ENCODE data around the gene MEGF8.
"Not testable (repeated sequence)": the region's sequence is repeated elsewhere in the genome, so short reads cannot be mapped to it uniquely, and the experiment has no call there.

The MEGF8 gene

DNA sequence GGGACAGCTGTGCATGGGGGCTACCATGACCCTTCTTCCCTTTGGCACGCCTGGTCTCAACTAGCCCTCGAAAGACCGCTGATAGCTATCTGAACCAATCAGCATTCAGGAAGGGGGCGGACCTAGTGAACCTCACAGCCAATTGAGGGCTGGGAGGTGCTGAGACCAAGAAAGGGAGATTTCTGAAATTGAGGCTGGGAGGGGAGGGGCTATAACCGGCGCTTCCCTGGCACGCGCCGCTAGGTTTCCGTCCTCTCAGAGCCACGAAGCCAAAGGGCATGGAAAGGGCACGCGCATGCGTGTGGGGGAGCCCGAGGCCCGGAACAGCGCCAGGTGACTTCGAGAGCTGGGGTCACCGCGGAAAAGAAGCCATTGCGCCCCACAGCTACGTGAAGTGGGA lies 18.8 kb upstream of the MEGF8 start:
- peak; percentile 41 for DNase-seq

DNA sequence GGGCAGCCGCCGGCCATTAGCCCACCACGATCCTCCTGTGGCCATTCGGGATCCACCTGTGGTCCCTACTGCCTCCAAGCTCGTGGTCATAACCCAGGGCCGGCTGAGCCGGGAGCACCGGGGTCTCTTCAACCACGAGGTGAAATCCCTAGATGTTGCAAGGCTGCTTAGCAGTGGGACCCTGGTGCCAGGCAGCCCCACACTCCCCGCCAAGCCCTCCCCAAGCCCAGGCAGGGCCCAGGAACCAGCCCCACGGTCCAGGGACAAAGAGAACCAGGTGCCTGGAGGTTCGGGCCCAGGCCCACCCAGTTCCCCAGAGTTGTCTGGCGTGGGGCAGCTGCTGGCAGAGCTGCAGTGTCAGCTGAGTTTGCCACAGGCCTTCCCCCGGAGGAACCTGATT lies 15.7 kb upstream of the MEGF8 start:
- no peak for DNase-seq

DNA sequence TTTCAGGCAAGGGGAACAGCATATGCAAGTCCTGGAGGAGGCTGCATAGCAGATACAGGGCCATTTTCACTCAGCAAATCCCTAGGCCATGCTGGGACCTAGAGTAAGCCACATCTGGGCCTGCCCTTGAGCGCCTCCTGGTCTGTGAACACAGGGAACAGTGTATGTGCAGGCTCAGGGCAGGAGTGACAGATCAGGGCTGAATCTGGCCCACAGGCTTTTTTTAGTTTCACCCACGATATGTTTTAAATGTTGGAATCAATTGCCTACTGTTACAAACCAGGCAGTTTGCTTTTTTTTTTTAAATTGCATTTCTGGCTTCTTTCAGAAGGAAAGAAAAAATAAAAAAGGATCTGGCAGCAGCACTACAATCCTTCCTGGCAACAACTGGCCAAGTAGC lies 13.8 kb upstream of the MEGF8 start:
- DNase-seq = no peak

DNA sequence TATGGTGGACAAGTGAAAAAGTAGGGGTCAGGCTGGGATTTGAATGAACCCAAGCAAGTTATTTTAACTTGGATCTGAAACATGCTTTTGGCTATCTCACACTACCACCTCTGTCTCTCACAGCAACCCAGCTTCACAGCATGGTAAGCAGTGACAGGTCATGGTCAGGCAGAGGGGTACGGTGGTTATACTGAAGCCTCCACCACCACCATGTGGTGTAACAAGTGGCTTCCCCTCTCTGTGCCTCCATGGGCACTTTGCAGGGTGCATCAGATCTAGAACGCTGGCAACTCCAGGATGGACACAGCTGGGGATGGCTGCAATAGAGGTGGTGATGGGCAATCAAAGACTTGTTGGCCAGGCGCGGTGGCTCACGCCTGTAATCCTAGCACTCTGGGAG lies 13.1 kb upstream of the MEGF8 start:
- no peak for DNase-seq

DNA sequence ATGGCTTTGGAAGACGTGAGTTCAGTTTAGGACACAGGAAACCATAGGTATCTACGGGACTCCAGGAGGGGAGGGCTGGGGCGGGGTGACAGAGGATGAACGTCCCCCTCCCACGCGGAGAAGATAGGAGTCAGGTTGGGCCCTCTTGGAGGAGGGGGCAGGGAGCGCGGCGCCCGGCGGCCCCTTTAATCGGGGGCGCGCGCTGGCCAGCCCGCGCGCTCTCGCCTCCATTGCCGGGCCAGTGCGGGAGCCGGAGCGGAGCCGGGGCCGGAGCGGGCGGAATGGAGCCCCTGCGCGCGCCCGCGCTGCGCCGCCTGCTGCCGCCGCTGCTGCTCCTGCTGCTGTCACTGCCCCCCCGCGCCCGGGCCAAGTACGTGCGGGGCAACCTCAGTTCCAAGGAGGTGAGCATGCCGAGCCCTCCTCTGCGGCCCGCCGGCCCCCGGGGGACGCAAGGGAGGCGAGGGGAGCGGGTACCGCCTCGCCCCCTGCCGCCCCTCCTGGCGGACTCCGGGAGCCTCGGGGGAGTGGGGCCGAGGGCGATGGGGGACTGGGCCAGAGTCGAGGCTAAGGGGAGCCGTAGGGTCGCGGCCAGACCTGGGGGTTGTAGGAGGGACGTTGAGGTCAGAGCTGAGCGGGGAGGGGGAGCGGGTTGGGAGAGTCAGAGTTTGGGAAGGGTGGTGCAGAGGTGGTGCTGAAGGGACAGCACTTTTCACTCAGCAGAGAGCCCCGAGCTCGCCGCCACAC lies 12.2 kb upstream of the MEGF8 start, which contains the start of gene TMEM145:
TSS of gene TMEM145 (plus strand) at position 214 of the 744 bp plus-strand sequence. CDS start at position 282, 68 bp downstream.
- peak; percentile 31 for DNase-seq

DNA sequence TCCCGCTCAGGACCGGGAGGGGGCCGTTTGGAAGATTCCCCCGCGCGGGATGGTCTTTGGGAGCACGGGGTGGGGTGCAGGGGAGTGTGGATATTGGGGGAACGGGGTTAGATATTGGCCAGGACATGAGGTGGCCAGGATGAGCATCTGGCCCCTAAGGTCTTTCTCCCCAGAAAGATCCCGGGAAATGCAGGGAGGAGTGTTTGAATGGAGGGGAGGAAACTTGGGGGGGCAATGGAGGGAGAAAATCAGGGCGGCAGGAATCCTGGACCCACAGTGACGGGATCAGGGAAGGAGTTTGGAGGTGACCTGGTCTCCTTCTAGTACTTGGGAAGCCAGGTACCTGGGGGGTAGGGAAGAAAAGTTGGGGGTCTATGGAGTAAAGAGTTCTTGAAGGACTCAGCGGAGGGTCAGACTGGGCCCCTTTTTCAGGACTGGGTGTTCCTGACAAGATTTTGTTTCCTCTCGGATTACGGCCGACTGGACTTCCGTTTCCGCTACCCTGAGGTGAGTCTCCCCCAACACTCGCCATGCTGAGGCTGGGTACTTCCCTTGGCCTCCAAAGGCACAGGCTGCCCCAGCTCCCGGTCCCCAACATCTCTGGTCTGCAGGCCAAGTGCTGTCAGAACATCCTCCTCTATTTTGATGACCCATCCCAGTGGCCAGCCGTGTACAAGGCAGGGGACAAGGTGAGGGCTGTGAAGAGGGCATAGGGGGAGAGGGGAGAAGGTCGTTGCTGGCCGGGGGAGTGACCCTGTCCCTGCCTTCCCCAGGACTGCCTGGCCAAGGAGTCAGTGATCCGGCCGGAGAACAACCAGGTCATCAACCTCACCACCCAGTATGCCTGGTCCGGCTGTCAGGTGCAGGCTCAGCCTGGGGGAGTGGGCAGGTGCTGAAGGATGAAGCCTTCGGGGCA lies 11.3 kb upstream of the MEGF8 start:
- DNase-seq = no peak

DNA sequence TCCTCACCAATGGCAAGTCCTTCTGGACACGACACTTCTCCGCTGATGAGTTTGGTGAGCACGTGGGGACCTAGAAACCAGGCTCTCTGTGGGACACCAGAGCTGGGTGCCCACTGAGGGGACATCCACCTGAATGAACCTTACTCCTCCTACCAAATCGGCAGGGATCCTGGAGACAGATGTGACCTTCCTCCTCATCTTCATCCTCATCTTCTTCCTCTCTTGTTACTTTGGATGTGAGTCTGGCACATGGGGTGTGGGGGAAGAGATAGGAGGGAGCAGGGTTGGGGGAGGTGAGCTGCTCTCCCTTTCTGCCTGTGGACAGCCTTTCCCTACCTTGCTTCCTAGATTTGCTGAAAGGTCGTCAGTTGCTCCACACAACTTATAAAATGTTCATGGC lies 10.4 kb upstream of the MEGF8 start:
- DNase-seq = no peak

DNA sequence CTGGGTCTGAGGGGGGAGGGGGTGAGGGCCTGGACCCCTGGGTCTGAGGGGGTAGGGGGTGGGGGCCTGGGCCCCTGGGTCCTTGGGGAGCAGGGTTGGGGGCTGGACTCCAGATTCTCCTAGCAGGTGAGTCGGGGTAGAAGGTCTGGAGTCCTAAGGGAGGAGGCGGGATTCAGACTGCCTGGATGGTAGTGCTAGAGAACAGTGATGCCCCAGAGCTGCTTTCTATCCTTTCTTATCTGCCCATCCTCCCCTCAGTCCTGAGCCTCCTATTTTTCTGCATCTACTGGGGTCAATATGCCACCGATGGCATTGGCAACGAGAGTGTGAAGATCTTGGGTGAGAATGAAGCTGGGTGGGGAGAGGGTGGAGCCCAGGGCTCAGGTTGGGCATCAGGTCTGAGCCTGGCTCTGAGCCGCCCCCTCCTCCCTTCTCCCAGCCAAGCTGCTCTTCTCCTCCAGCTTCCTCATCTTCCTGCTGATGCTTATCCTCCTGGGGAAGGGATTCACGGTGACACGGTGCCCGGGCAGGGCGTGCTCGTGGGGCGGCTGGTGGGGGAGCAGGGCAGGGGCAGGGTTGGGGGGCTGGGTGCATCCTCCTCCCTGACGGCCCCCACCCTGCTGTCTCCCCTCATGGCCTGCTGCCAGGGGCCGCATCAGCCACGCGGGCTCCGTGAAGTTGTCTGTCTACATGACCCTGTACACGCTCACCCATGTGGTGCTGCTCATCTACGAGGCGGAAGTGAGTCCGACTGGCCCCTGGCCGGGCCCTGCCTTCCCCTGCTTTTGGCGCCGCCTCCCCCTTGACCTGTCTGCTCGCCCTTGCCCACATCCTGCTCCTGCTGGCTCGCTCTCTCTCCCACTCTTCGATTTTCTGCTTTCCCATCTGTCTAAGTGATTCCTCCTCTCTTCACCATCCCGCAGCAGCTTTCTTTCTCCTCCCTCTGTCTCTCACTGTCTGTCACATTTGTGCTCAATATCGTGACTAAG lies 8.9 kb upstream of the MEGF8 start:
- no peak for DNase-seq

DNA sequence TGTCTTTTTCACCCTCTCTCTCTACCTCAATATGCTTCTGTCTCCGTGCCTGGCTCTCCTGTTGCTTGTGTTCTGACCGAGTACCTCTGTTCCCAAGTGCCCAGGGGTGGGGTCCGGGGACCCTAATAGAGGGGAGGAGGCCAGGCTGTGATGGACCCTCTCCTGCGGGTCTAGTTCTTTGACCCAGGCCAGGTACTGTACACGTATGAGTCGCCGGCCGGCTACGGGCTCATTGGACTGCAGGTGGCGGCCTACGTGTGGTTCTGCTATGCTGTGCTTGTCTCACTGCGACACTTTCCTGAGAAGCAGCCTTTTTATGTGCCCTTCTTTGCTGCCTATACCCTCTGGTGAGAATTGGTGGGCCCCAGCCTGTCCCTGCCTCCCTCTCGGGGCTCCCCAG lies 7.9 kb upstream of the MEGF8 start:
- no peak for DNase-seq

DNA sequence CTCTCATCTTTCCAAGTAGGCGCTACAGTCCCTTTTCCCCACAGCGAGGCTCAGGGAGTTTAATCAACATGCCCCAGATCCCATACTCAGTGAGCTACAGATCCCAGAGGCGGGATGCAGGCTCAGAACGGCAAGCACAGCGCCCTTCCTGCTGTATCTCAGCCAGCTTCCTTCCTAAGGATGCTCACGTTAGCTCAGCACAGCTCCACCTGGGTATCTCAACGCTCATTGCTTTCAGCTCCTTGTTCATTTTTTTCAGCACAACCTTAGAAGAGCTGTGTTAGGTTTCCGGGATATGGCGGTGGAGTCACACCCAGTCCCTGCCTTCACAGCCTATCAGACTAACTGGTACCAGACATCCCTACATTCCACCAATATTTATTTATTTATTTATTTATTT lies 3.1 kb upstream of the MEGF8 start:
- DNase-seq = no peak

DNA sequence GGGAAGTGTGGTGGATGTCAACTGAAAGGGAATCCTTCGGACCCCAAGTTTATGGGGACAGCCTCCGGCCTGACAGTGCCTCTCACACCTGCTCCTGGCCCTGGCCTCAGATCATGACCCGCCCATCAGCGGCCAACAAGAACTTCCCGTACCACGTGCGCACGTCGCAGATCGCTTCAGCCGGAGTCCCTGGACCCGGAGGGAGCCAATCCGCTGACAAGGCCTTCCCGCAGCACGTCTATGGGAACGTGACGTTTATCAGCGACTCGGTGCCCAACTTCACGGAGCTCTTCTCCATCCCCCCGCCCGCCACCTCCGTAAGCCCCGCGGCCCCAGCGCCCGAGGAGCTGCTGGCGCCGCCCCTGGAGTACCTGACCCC lies 2.0 kb upstream of the MEGF8 start:
- DNase-seq = no peak

DNA sequence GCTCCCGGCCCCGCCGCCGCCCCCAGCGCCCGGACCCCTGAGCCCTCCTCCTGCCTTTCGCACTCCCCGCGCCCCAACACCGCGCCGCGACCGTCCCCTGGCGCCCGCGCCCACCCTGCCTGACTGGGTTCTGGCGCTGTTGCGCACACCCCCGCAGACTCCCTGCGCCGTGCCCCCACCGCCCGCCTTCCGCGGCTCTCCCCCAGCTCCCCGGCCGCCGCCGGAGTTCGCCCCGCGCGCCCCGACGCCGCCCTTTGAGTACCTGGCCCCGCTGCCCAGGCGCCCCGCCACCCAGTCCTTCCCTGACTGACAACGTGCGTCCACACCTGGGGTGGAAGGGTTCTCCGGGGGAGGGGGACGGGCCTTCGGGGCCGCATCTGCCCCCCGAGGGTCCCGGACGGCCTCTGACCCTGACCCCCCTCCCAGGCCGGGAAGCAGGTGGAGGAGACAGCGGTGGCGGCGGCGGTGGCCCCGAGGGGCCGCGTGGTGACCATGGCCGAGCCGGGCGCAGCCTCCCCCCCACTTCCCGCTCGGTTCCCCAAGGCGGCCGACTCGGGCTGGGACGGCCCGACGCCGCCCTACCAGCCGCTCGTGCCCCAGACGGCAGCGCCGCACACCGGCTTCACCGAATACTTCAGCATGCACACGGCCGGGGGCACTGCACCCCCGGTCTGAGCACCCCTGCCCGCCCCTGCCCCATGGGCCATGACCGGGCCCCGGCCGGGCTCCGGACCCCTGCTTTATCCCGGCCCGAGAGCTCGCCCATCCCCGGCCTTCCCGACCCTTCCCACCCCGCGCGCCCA lies 1.4 kb upstream of the MEGF8 start:
- DNase-seq = peak; percentile 33

DNA sequence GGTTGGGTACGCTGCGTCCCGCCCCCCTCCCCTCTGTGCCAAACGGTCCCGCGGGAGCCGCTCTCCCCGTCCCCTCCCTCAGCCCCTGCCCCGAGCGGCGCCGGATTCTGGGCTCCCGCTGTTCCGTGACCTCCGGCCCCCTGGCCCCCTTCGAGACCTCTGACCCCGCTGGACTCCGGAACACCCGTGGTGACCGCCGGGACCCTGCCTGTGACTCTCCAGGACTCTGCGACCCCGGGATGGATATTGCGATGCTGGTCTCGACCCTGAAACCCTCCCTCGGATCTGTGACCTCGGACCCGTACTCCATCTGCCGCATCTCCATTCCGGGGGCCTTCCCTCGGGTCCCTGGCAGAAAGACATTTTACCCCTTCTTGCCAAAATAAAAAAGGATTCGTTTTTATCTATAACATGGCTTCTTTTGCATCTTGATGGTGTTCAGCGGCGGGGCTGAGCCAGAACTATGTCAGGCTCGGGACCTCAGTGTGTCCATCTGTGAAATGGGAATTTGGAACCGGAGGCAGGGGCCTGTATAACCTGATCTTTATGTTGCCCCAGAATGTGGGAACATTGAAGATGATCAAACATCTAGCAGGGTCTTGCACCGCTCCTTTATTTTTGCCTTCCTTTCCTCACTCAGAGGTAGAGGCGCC lies 654 bp upstream of the MEGF8 start:
- no peak for DNase-seq

DNA sequence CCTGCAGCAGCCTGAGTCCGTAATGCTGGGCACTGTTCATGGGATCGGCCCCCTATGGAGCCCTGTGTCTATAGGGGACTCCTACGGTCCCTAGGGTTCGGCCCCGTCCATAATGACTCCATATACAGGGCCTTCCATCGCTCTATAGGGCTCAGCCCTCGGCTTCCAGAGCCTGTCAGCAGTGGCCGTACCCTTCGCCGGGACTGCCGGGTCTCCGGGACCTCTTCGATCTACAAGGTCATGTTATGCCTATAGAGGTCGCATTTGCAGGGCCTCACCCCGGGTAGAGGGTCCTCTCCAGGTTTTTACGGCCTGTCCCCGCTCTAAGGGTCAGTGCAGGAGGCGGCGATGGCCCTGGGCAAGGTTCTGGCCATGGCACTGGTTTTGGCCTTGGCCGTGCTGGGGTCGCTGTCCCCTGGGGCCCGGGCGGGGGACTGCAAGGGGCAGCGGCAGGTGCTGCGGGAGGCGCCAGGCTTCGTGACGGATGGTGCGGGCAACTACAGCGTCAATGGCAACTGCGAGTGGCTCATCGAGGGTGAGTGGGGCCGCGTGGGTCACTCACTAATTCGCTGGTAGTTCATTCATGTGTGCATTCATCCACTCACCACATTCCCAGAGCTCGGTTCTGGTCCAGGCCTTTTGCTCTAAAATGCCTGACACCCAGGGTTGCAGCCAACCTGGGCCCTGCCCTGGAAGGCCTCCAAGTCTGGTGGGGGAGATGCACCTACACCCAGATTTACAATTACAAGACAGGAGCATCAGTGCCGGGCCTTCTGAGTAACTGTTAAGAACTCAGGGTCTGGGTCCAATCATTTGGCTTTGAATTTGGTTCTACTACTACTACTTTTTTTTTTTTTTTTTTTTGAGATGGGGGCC lies 699 bp downstream of the MEGF8 start:
- peak; percentile 17 for DNase-seq

DNA sequence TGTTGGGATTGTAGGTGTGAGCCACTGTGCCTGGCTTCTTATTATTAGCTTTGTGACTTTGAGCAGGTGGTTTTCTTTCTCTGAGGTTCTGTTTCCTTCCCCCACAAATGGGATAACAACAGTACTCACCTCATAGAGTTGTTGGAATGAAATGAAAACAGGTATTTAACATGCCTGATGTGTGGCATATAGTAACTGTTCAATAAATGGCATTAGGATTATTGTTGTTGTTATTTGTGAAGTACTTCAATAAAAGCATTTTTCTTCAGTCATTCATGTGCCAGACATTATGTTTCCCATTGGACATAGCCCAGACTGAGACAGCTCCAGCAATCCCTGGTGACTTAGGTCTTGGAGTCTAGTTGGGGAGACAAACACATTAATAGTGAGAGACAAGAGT lies 1.5 kb downstream of the MEGF8 start:
- no peak for DNase-seq

DNA sequence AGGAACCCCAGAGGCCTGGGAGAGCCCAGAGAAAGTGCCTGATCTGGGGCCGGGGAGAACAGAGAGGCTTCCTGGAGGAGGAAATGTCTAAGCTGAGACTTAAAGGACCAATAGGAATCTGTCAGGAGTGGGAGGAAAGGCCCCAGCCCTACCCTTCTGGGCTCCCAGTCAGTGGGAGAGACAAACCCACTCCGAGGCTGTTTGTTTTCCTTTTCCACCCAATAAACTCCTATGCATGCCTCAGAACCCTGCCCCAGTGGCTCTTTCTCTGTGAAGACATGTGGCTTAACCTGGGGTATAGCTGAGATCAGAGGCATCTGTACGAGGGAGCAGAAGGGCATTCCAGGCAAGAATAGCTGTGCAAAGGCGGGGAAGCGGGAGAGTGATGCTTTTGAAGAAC lies 1.9 kb downstream of the MEGF8 start:
- no peak for DNase-seq

DNA sequence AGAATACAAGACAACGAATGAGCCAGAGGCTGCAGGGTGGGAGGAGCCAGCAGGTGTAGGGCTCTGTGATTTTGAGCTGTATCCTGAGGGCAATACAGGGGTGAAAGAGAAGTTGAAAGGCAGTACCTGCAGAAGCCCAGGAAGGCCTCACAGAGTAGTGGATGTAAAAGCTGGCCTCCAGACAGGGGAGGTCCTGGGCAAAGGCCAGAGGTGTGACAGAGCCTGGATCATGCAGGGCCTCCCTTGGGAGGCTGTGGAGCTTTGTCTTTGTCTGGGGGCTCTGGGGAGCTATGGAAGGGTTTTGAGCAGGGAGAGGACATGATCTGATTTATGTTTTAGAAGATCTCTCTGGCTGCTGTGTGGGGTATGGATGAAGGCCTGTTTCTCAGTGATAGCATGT lies 2.7 kb downstream of the MEGF8 start:
- no peak for DNase-seq

DNA sequence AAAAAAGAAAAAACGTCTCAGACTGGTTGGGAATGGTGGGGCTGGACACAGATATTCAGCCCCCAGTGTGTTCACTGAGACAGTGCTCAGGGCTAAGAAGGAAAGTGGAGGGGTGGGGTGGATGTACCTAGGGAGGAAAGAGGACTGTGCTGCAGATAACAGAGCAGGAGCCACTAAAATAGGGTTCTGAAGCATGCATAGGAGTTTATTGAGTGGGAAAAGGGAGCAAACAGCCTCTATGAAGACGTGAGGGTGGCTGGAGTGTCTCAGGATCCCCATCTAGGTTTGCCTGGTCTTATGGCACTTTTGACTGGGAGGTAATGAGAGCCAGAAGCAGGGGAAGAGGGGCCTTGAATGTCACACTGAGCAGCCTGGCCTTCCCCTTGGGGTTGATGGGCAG lies 3.4 kb downstream of the MEGF8 start:
- no peak for DNase-seq

DNA sequence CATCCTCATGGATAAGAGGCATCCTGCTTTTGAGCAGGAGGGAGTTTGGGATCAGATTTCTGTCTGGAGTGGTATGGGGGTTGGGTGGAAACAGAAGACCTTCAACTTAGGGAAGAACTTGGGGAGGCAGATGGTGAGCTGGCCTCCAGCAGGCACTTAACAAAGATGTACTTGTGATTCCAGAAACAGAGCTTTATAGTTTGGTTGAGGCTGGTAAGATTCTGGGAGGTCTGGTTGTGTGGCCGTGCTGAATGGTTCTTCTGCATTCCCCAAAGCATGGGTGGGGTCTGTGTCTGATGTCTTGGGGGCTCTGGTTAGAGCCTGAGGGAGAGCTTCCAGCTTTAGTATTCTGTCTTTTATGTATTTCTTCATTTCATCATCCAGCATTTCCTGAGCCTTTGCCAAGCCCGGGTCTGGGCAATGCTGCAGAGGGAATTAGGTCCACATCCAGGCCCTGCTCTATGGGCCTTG lies 4.8 kb downstream of the MEGF8 start:
- no peak for DNase-seq

DNA sequence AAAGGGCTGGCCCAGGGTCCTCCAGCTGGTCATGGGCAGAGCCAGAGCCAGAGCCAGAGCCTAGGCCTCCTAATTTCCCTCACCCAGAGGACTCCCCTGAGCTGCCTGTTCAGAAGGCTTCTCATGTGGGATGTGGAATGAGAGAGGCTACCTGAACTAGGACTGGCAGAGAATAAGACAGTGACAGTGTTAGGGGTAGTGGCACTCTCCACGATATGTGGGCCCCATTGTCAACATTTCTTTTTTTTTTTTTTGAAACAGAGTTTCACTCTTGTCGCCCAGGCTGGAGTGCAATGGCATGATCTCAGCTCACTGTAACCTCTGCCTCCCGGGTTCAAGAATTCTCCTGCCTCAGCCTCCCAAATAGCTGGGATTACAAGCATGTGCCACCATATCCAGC lies 5.9 kb downstream of the MEGF8 start:
- DNase-seq = not testable (repeated sequence)
